ACC112 (cell line): ENCODE results near the gene TBC1D22A.

Experiments
- H2AFZ ChIP-seq: fragments of 200-600 bp; sonication (generic); one replicate; pipeline ENCODE4 v1.6.0; 2017; ENCODE audit warnings: antibody characterized with exemption, low read length; ENCODE audit not compliant: unreplicated experiment
- H3K27ac ChIP-seq: fragments of 200-600 bp; sonication (generic); 2 replicates; pipeline ENCODE4 v1.5.1; 2014; ENCODE audit warnings: low read depth, mild to moderate bottlenecking, antibody characterized with exemption, low read length, moderate library complexity
- H3K27me3 ChIP-seq: fragments of 200-600 bp; sonication (generic); 2 replicates; pipeline ENCODE4 v1.6.1; 2014; ENCODE audit warnings: mild to moderate bottlenecking, antibody characterized with exemption, low read length, moderate library complexity, mixed read lengths; ENCODE audit not compliant: insufficient read depth
- H3K36me3 ChIP-seq: fragments of 200-600 bp; sonication (generic); 2 replicates; pipeline ENCODE4 v1.6.1; 2016; ENCODE audit warnings: mild to moderate bottlenecking, antibody characterized with exemption, low read length, moderate library complexity, mixed read lengths; ENCODE audit not compliant: insufficient read depth
- H3K4me1 ChIP-seq: fragments of 200-600 bp; sonication (generic); one replicate; pipeline ENCODE4 v1.6.1; 2016; ENCODE audit warnings: low read length, mixed read lengths; ENCODE audit not compliant: insufficient read depth, unreplicated experiment, control insufficient read depth
- H3K4me3 ChIP-seq: fragments of 200-600 bp; sonication (generic); 2 replicates; pipeline ENCODE4 v1.5.1; 2014; ENCODE audit warnings: mild to moderate bottlenecking, low read depth, low read length
- H3K79me2 ChIP-seq: fragments of 200-600 bp; sonication (generic); one replicate; pipeline ENCODE4 v1.6.0; 2016; ENCODE audit warnings: low read length; ENCODE audit not compliant: control insufficient read depth, unreplicated experiment, insufficient read depth

Gene TBC1D22A

GRCh38 chr22:46762238-46763050 is at the start of gene TBC1D22A:
Gene TBC1D22A (plus strand): TSS chr22:46762650. CDS start chr22:46762787, 137 bp downstream.
- Histone ChIP-seq H2AFZ (peak within 1 kb of the TSS; percentile 77), H3K4me1 (peaks cover 2% of the 10 kb centered on the region), H3K27ac (peak within 1 kb of the TSS; percentile 76; the same call in 1 of the 2 replicates), H3K4me3 (peak within 1 kb of the TSS; percentile 98), H3K27me3 (no peaks in the 10 kb centered on the region), H3K79me2 (peaks cover 49% of the 10 kb centered on the region), H3K36me3 (no peaks in the 10 kb centered on the region)

- Histone ChIP-seq H3K27ac (no peak overlapping the region), H3K36me3 (no peaks in the 10 kb centered on the region), H3K4me3 (no peak overlapping the region), H3K79me2 (no peaks in the 10 kb centered on the region), H2AFZ (no peak overlapping the region), H3K4me1 (no peaks in the 10 kb centered on the region), H3K27me3 (no peaks in the 10 kb centered on the region)
These were observed 47.9 kb upstream of the TBC1D22A start for GRCh38 chr22:46714550-46714949.

- no peak overlapping the region for H2AFZ ChIP-seq
- H3K27ac ChIP-seq: no peak overlapping the region
- no peaks in the 10 kb centered on the region for H3K4me1 ChIP-seq
- no peaks in the 10 kb centered on the region for H3K36me3 ChIP-seq
- no peak overlapping the region for H3K4me3 ChIP-seq
- no peaks in the 10 kb centered on the region for H3K79me2 ChIP-seq
- no peaks in the 10 kb centered on the region for H3K27me3 ChIP-seq
These were observed 42.5 kb upstream of the TBC1D22A start for GRCh38 chr22:46719921-46720320.

- Histone ChIP-seq H3K36me3 (no peaks in the 10 kb centered on the region), H3K27ac (no peak overlapping the region), H2AFZ (no peak overlapping the region), H3K4me3 (no peak overlapping the region), H3K4me1 (no peaks in the 10 kb centered on the region), H3K79me2 (no peaks in the 10 kb centered on the region), H3K27me3 (no peaks in the 10 kb centered on the region)
These were observed 40.9 kb upstream of the TBC1D22A start for GRCh38 chr22:46721501-46722085.

- Histone ChIP-seq H3K4me3 (no peak overlapping the region), H3K27ac (no peak overlapping the region), H3K4me1 (no peaks in the 10 kb centered on the region), H3K79me2 (peaks cover 8% of the 10 kb centered on the region), H3K36me3 (no peaks in the 10 kb centered on the region), H2AFZ (no peak overlapping the region), H3K27me3 (no peaks in the 10 kb centered on the region)
These were observed 38.6 kb upstream of the TBC1D22A start for GRCh38 chr22:46723882-46724281.

GRCh38 chr22:46725096-46725495 is 37.4 kb upstream of the TBC1D22A start:
- Histone ChIP-seq H3K36me3 (no peaks in the 10 kb centered on the region), H3K79me2 (peaks cover 8% of the 10 kb centered on the region), H3K27me3 (no peaks in the 10 kb centered on the region), H3K4me1 (no peaks in the 10 kb centered on the region), H3K4me3 (no peak overlapping the region), H2AFZ (no peak overlapping the region), H3K27ac (no peak overlapping the region)

GRCh38 chr22:46726066-46726985 is 36.1 kb upstream of the TBC1D22A start:
- Histone ChIP-seq H2AFZ (no peak overlapping the region), H3K4me1 (no peaks in the 10 kb centered on the region), H3K27me3 (no peaks in the 10 kb centered on the region), H3K4me3 (no peak overlapping the region), H3K36me3 (no peaks in the 10 kb centered on the region), H3K27ac (no peak overlapping the region), H3K79me2 (peaks cover 12% of the 10 kb centered on the region)

GRCh38 chr22:46726986-46727317 is 35.5 kb upstream of the TBC1D22A start:
- Histone ChIP-seq H3K4me3 (no peak overlapping the region), H3K36me3 (no peaks in the 10 kb centered on the region), H3K27ac (no peak overlapping the region), H3K27me3 (no peaks in the 10 kb centered on the region), H3K79me2 (peaks cover 16% of the 10 kb centered on the region), H2AFZ (no peak overlapping the region), H3K4me1 (no peaks in the 10 kb centered on the region)

GRCh38 chr22:46727813-46728364 is 34.6 kb upstream of the TBC1D22A start:
- Histone ChIP-seq H3K27ac (no peak overlapping the region), H3K79me2 (peaks cover 19% of the 10 kb centered on the region), H3K4me1 (no peaks in the 10 kb centered on the region), H2AFZ (no peak overlapping the region), H3K27me3 (no peaks in the 10 kb centered on the region), H3K36me3 (no peaks in the 10 kb centered on the region), H3K4me3 (no peak overlapping the region)

GRCh38 chr22:46728470-46728869 is 34.0 kb upstream of the TBC1D22A start:
- Histone ChIP-seq H3K27ac (no peak overlapping the region), H3K79me2 (peaks cover 19% of the 10 kb centered on the region), H3K36me3 (no peaks in the 10 kb centered on the region)

More at GRCh38 chr22:46728470-46728869, 34.0 kb upstream of the TBC1D22A start:
- no peak overlapping the region for H3K4me3 ChIP-seq
- no peaks in the 10 kb centered on the region for H3K4me1 ChIP-seq
- H2AFZ ChIP-seq: no peak overlapping the region
- H3K27me3 ChIP-seq: no peaks in the 10 kb centered on the region
